Glomerular visceral epithelial cell (primary cell): ENCODE measurements around the gene DLG3.
"Not testable (repeated sequence)": the region's sequence is repeated elsewhere in the genome, so short reads cannot be mapped to it uniquely, and the experiment has no call there.

Experiments used
- DNase-seq: peaks from one replicate; pipeline ENCODE4 v3.0.0-alpha.2; 2016; ENCODE audit errors: extremely low spot score

Gene DLG3

GRCh38 chrX:70476934-70477733, 32.5 kb downstream of the DLG3 start:
- DNase-seq = peak; percentile 81

- DNase-seq = no peak
Measured at GRCh38 chrX:70477734-70478075, 33.1 kb downstream of the DLG3 start.

- no peak for DNase-seq
Measured at GRCh38 chrX:70478526-70479245, 34.1 kb downstream of the DLG3 start.

GRCh38 chrX:70479247-70479921, 34.7 kb downstream of the DLG3 start:
- DNase-seq = peak; percentile 48

GRCh38 chrX:70479922-70480659, 35.5 kb downstream of the DLG3 start:
- DNase-seq = no peak

- DNase-seq = no peak
Measured at GRCh38 chrX:70480660-70481018, 36.0 kb downstream of the DLG3 start.

GRCh38 chrX:70481471-70482270, 37.0 kb downstream of the DLG3 start:
- peak; percentile 18 for DNase-seq

- DNase-seq = no peak
Measured at GRCh38 chrX:70482300-70482699, 37.7 kb downstream of the DLG3 start.

GRCh38 chrX:70485466-70485865, 40.8 kb downstream of the DLG3 start:
- no peak for DNase-seq

GRCh38 chrX:70488856-70489255, 44.2 kb downstream of the DLG3 start:
- no peak for DNase-seq

GRCh38 chrX:70494441-70494840, 49.8 kb downstream of the DLG3 start:
- DNase-seq = no peak

GRCh38 chrX:70496491-70496890, 51.9 kb downstream of the DLG3 start:
- DNase-seq = no peak

- no peak for DNase-seq
Measured at GRCh38 chrX:70497026-70497425, 52.4 kb downstream of the DLG3 start.

GRCh38 chrX:70498129-70498528, 53.5 kb downstream of the DLG3 start:
- no peak for DNase-seq

- DNase-seq = no peak
Measured at GRCh38 chrX:70500826-70501225, 56.2 kb downstream of the DLG3 start.

GRCh38 chrX:70504772-70505450, 60.3 kb downstream of the DLG3 start:
- DNase-seq = no peak

- DNase-seq = no peak
Measured at GRCh38 chrX:70505451-70505841, 60.8 kb downstream of the DLG3 start.

GRCh38 chrX:70508296-70508911, 63.8 kb downstream of the DLG3 start:
- no peak for DNase-seq

- no peak for DNase-seq
Measured at GRCh38 chrX:70509078-70509477, 64.4 kb downstream of the DLG3 start.

- not testable (repeated sequence) for DNase-seq
Measured at GRCh38 chrX:70515270-70515669, 70.6 kb downstream of the DLG3 start.
